Measurements from ENCODE around the gene PRAMEF25.
"Not testable (repeated sequence)": the region's sequence is repeated elsewhere in the genome, so short reads cannot be mapped to it uniquely, and the experiment has no call there.

Gene PRAMEF25

GRCh38 chr1:13070474-13070873 lies at the start of gene PRAMEF25:
PRAMEF25 (plus strand) TSS chr1:13070774; CDS start chr1:13073694, 2,920 bp downstream.
- in situ Hi-C loops (cut with MboI; ENCODE audit: low sequenced_read_pairs) = not testable (repeated sequence)

DNA sequence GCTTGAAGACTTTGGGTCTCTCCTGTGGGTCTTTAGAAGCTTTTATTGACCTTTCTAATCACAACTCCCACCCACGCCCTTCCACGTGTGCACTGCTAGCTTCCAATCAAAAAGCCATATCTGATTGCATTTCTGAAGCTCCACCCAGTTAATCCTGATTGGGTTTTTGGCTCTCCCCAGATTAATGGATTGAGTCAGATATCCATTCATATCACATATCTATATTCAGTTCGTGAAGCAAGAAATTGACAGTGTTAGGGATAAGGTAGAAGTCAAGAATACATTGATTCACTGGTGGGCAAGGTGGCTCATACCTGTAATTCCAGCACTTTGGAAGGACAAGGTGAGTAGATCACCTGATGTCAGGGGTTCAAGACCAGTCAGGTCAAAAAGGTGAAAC lies 14.1 kb upstream of the PRAMEF25 start, which contains the start of gene PRAMEF27:
Gene PRAMEF27, minus strand, starts transcription at position 101 of the 400 bp plus-strand sequence. CDS start 2,916 bp downstream, outside the sequence.
- in situ Hi-C loops (cut with MboI; ENCODE audit: low sequenced_read_pairs) = not testable (repeated sequence)

- in situ Hi-C loops (cut with MboI; ENCODE audit: low sequenced_read_pairs) = not testable (repeated sequence)
Observed at GRCh38 chr1:13116754-13117153, 46.2 kb downstream of the PRAMEF25 start, which contains the start of gene HNRNPCL2. HNRNPCL2 (minus strand) TSS chr1:13116854; CDS start chr1:13116400, 454 bp downstream.

Measured in HL-60/S4 treated with phorbol 12-myristate 13-acetate at 8.2 ng/mL for 4 days and 3 days (cell line).